Activated CD4-positive, CD25-positive, alpha-beta regulatory T cell treated with anti-CD3 and anti-CD28 coated beads, Interleukin-2, amount 50 U/mL, for 16 hours (primary cell): ENCODE data around the gene GALR3.

ENCODE experiments used
- DNase-seq: peaks from one replicate; pipeline ENCODE4 v3.0.0-alpha.2; 2020; ENCODE audit warnings: low read depth, low spot score

Gene GALR3

DNA sequence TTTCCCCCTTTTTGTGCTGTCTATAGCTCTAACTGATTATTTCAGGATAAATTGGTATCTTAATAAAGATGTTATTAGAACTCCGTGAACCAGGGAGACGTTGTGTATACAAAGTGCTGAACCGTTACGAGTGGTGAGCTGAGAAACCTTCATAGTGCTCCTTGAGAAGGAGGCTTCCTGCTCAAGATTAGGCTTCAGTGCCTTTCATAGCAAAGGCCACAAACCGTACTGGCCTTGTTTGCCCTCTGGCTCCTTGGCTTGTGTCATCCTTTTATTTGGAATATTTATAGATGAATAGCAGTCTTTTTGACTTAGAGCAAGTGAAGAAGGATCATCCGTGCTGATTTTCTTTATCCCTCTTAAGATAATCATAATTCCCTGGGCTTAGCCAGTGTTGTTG is 42.3 kb downstream of the GALR3 start:
- DNase-seq = no peak

DNA sequence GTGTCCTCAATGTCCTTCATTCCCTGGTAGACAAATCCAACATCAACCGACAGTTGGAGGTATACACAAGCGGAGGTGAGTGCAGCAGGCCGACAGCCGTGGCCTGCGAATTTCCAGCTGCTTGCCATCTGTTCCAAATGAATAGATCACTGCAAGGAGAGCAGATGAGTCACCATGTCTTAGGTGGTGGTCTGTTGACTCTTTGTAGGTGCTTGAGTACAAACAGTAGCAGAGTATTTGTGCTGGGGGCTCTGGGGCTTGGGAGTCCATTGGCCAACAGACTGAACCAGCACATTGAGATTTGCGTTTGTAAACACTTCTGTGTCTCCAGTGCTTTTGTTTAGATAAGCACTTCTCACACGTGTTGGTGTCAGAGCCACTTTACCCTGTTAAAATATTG is 47.1 kb downstream of the GALR3 start:
- no peak for DNase-seq
